Spinal cord (tissue), 10 donors: Measurements from ENCODE around the gene NFU1. TPM values are rescaled to one million over a fixed set of nuclear protein-coding genes. Genes with fewer than 3 reads are reported as not detected.

Experiments
- DNase-seq, 6 donors: peaks; one replicate each; pipeline versions ENCODE4 v3.0.0 to v3.0.0-alpha.2; 2013 to 2015; ENCODE audit warnings: low spot score in 6 of 6, low read depth in 4 of 6
- H3K27ac ChIP-seq: one replicate; pipeline ENCODE4 v1.5.1; 2013; ENCODE audit warnings: low read depth, low read length, control low read depth
- H3K27me3 ChIP-seq: one replicate; pipeline ENCODE4 v1.6.1; 2013; ENCODE audit warnings: low read length; ENCODE audit not compliant: control insufficient read depth, insufficient read depth
- H3K36me3 ChIP-seq: one replicate; pipeline ENCODE4 v1.6.1; 2013; ENCODE audit warnings: low read length; ENCODE audit not compliant: control insufficient read depth, insufficient read depth
- H3K4me1 ChIP-seq: one replicate; pipeline ENCODE4 v1.6.1; 2013; ENCODE audit warnings: low read length; ENCODE audit not compliant: control insufficient read depth, insufficient read depth
- H3K4me3 ChIP-seq: one replicate; pipeline ENCODE4 v1.5.1; 2013; ENCODE audit warnings: low read depth, low read length, control low read depth
- H3K9me3 ChIP-seq: one replicate; pipeline ENCODE4 v1.6.1; 2013; ENCODE audit warnings: low read length; ENCODE audit not compliant: control insufficient read depth, insufficient read depth
- WGBS: methylation state at CpG from one replicate; pipeline ENCODE4 v1.1.5; 2013; ENCODE audit warnings: missing lambda C conversion rate; ENCODE audit not compliant: insufficient coverage; 5-methylcytosine and 5-hydroxymethylcytosine counted together
- polyA plus RNA-seq, 2 donors: library from polyadenylated mRNA; unstranded; fragments of 120-200 nt; gene quantifications; one replicate each; pipeline ENCODE4 v1.2.1, GENCODE V29; 2013; ENCODE audit not compliant: insufficient read length in 2 of 2
- total RNA-seq, 2 donors: library from RNA; depleted of rRNA in 1 of 2; stranded (reverse); fragments of 120-200 nt in 1 of 2; fragments of >200 nt in 1 of 2; gene quantifications; one replicate each; pipeline versions ENCODE4 v1.2.3 to v1.2.4, GENCODE V29; 2013 to 2014
- donor health status: healthy.

The NFU1 gene
- total and polyA plus RNA-seq, 4 donors: 41.6 to 74.4 (median 71.6) TPM

- no peaks in the 10 kb centered on the region for H3K4me1 ChIP-seq
- no peak overlapping the region for H3K4me3 ChIP-seq
- no peak overlapping the region for H3K27ac ChIP-seq
- H3K36me3 ChIP-seq: peaks cover 12% of the 10 kb centered on the region
- WGBS: no CpG with 5 or more reads among the region's 1 CpG
- DNase-seq: no peak
- H3K27me3 ChIP-seq: no peaks in the 10 kb centered on the region
- H3K9me3 ChIP-seq: no peaks in the 10 kb centered on the region
Observed at GRCh38 chr2:69469784-69470183, 32.5 kb upstream of the NFU1 start.

- no peak overlapping the region for H3K27ac ChIP-seq
- no peak overlapping the region for H3K4me3 ChIP-seq
- H3K36me3 ChIP-seq: peaks cover 12% of the 10 kb centered on the region
- DNase-seq: peak in 1 of 6 donors; percentile 21
- H3K9me3 ChIP-seq: no peaks in the 10 kb centered on the region
- H3K27me3 ChIP-seq: no peaks in the 10 kb centered on the region
- WGBS: 30% methylated on average over 1 of the region's 3 CpGs
- no peaks in the 10 kb centered on the region for H3K4me1 ChIP-seq
Observed at GRCh38 chr2:69469375-69469774, 32.1 kb upstream of the NFU1 start.

- Histone ChIP-seq H3K27ac (no peak overlapping the region), H3K36me3 (peaks cover 12% of the 10 kb centered on the region), H3K4me1 (no peaks in the 10 kb centered on the region), H3K27me3 (no peaks in the 10 kb centered on the region), H3K4me3 (no peak overlapping the region), H3K9me3 (no peaks in the 10 kb centered on the region)
- DNase-seq: no peak
- WGBS: 88% methylated on average over 3 of the region's 8 CpGs
Observed at GRCh38 chr2:69466728-69467127, 29.5 kb upstream of the NFU1 start.

GRCh38 chr2:69465513-69466456, 28.6 kb upstream of the NFU1 start:
- no peaks in the 10 kb centered on the region for H3K9me3 ChIP-seq
- peaks cover 12% of the 10 kb centered on the region for H3K36me3 ChIP-seq
- no peak overlapping the region for H3K4me3 ChIP-seq
- DNase-seq: no peak
- H3K4me1 ChIP-seq: no peaks in the 10 kb centered on the region
- 93% methylated on average over 13 of the region's 14 CpGs for WGBS
- no peak overlapping the region for H3K27ac ChIP-seq
- H3K27me3 ChIP-seq: no peaks in the 10 kb centered on the region

GRCh38 chr2:69464575-69464974, 27.3 kb upstream of the NFU1 start:
- Histone ChIP-seq H3K36me3 (peaks cover 12% of the 10 kb centered on the region), H3K9me3 (no peaks in the 10 kb centered on the region), H3K27ac (no peak overlapping the region), H3K4me3 (no peak overlapping the region), H3K4me1 (no peaks in the 10 kb centered on the region), H3K27me3 (no peaks in the 10 kb centered on the region)
- DNase-seq: peak in 2 of 6 donors; percentile 39 to 51
- WGBS: 80% methylated on average over 1 of the region's 3 CpGs

- Histone ChIP-seq H3K27ac (no peak overlapping the region), H3K27me3 (no peaks in the 10 kb centered on the region), H3K36me3 (peaks cover 12% of the 10 kb centered on the region), H3K4me1 (no peaks in the 10 kb centered on the region), H3K9me3 (no peaks in the 10 kb centered on the region), H3K4me3 (no peak overlapping the region)
- no CpG with 5 or more reads among the region's 3 CpGs for WGBS
- DNase-seq: no peak
Observed at GRCh38 chr2:69462780-69463179, 25.5 kb upstream of the NFU1 start.

GRCh38 chr2:69461404-69461803, 24.2 kb upstream of the NFU1 start:
- H3K9me3 ChIP-seq: no peaks in the 10 kb centered on the region
- H3K36me3 ChIP-seq: peaks cover 12% of the 10 kb centered on the region
- H3K4me3 ChIP-seq: no peak overlapping the region
- 100% methylated on average over 1 of the region's 6 CpGs for WGBS
- no peaks in the 10 kb centered on the region for H3K4me1 ChIP-seq
- DNase-seq: no peak
- no peaks in the 10 kb centered on the region for H3K27me3 ChIP-seq
- H3K27ac ChIP-seq: no peak overlapping the region

GRCh38 chr2:69459936-69460335, 22.7 kb upstream of the NFU1 start:
- H3K4me3 ChIP-seq: no peak overlapping the region
- H3K27me3 ChIP-seq: no peaks in the 10 kb centered on the region
- 100% methylated on average over 1 of the region's 4 CpGs for WGBS
- no peak for DNase-seq
- no peaks in the 10 kb centered on the region for H3K36me3 ChIP-seq
- no peaks in the 10 kb centered on the region for H3K4me1 ChIP-seq
- no peak overlapping the region for H3K27ac ChIP-seq
- H3K9me3 ChIP-seq: no peaks in the 10 kb centered on the region

GRCh38 chr2:69456950-69457445, 19.8 kb upstream of the NFU1 start:
- DNase-seq: no peak
- Histone ChIP-seq H3K27ac (no peak overlapping the region), H3K4me3 (no peak overlapping the region), H3K36me3 (no peaks in the 10 kb centered on the region), H3K9me3 (no peaks in the 10 kb centered on the region), H3K27me3 (no peaks in the 10 kb centered on the region), H3K4me1 (no peaks in the 10 kb centered on the region)

- H3K27ac ChIP-seq: no peak overlapping the region
- no peaks in the 10 kb centered on the region for H3K9me3 ChIP-seq
- H3K27me3 ChIP-seq: no peaks in the 10 kb centered on the region
- no peaks in the 10 kb centered on the region for H3K36me3 ChIP-seq
- H3K4me3 ChIP-seq: no peak overlapping the region
- H3K4me1 ChIP-seq: no peaks in the 10 kb centered on the region
- no peak for DNase-seq
- 98% methylated on average over 7 of the region's 7 CpGs for WGBS
Observed at GRCh38 chr2:69456154-69456553, 18.9 kb upstream of the NFU1 start.
